Neural progenitor cell (in vitro differentiated cells): ENCODE measurements around the gene GCM1. TPM values are rescaled to one million over a fixed set of nuclear protein-coding genes. Genes with fewer than 3 reads are reported as not detected.

Experiments
- DNase-seq: peaks from one replicate; pipeline ENCODE4 v3.0.0-alpha.2; 2016; ENCODE audit warnings: low spot score
- H2AFZ ChIP-seq: fragments of 200-600 bp; sonication (generic); replicated peaks from 2 replicates; pipeline ENCODE4 v1.6.1; 2016; ENCODE audit warnings: antibody characterized with exemption
- H3F3A ChIP-seq: fragments of 200-600 bp; sonication (generic); 2 replicates; pipeline ENCODE4 v1.6.1; 2016; ENCODE audit warnings: antibody characterized with exemption, low read depth
- H3K27ac ChIP-seq: fragments of 200-600 bp; sonication (generic); 2 replicates; pipeline ENCODE4 v1.5.1; 2016; ENCODE audit warnings: mild to moderate bottlenecking
- H3K27me3 ChIP-seq: fragments of 200-600 bp; sonication (generic); 2 replicates; pipeline ENCODE4 v1.6.1; 2016; ENCODE audit warnings: mild to moderate bottlenecking, moderate library complexity
- H3K36me3 ChIP-seq: fragments of 200-600 bp; sonication (generic); 2 replicates; pipeline ENCODE4 v1.5.1; 2016
- H3K4me1 ChIP-seq: fragments of 200-600 bp; sonication (generic); 2 replicates; pipeline ENCODE4 v1.6.1; 2016; ENCODE audit warnings: mixed run types
- H3K4me2 ChIP-seq: fragments of 200-600 bp; sonication (generic); 2 replicates; pipeline ENCODE4 v1.6.1; 2016
- H3K4me3 ChIP-seq: fragments of 200-600 bp; sonication (generic); 2 replicates; pipeline ENCODE4 v1.5.1; 2016
- H3K79me2 ChIP-seq: fragments of 200-600 bp; sonication (generic); 2 replicates; pipeline ENCODE4 v1.6.1; 2016; ENCODE audit warnings: low read depth
- H3K9ac ChIP-seq: fragments of 200-600 bp; sonication (generic); 2 replicates; pipeline ENCODE4 v1.6.1; 2016
- H3K9me3 ChIP-seq: fragments of 200-600 bp; sonication (generic); 2 replicates; pipeline ENCODE4 v1.5.1; 2016; ENCODE audit warnings: low read depth
- H4K20me1 ChIP-seq: fragments of 200-600 bp; sonication (generic); 2 replicates; pipeline ENCODE4 v1.6.1; 2016; ENCODE audit warnings: low read depth
- H3K27ac Mint-ChIP-seq: 3 replicates; pipeline ENCODE4 v1.8.0; 2021; ENCODE audit warnings: mixed read lengths
- H3K27me3 Mint-ChIP-seq: 2 replicates; pipeline ENCODE4 v1.8.0; 2022; ENCODE audit warnings: low read depth, mild to moderate bottlenecking, inconsistent platforms, moderate library complexity, mixed read lengths; ENCODE audit not compliant: insufficient read depth
- H3K36me3 Mint-ChIP-seq: 3 replicates; pipeline ENCODE4 v1.8.0; 2021; ENCODE audit warnings: mixed read lengths
- H3K4me1 Mint-ChIP-seq: 3 replicates; pipeline ENCODE4 v1.8.0; 2021; ENCODE audit warnings: mixed read lengths
- H3K4me3 Mint-ChIP-seq: 3 replicates; pipeline ENCODE4 v1.8.0; 2021; ENCODE audit warnings: mild to moderate bottlenecking, moderate library complexity, mixed read lengths
- H3K9me3 Mint-ChIP-seq: 3 replicates; pipeline ENCODE4 v1.8.0; 2020; ENCODE audit warnings: mixed read lengths
- EZH2 ChIP-seq: fragments of 200-600 bp; sonication (generic); IDR thresholded peaks from 2 replicates; pipeline ENCODE4 v1.6.1; 2017; ENCODE audit warnings: antibody characterized with exemption, mild to moderate bottlenecking, moderate library complexity
- EZH2phosphoT487 ChIP-seq: fragments of 200-600 bp; sonication (generic); IDR thresholded peaks from 2 replicates; pipeline ENCODE4 v1.6.1; 2017; ENCODE audit warnings: antibody characterized with exemption
- total RNA-seq: library from RNA; depleted of rRNA; stranded (reverse); fragments of >200 nt; gene quantifications from 2 replicates; pipeline ENCODE4 v1.2.3, GENCODE V29; 2015; ENCODE audit warnings: low replicate concordance
- TF ChIP-seq, protein P1 (sequence below): fragments of 200-600 bp; sonication (generic); IDR thresholded peaks from 2 replicates; pipeline ENCODE4 v1.5.1; 2017; ENCODE audit warnings: antibody characterized with exemption, mild to moderate bottlenecking

GCM1 gene
- total RNA-seq, 1 donor from 2014 or later, result not detected

GRCh38 chr6:53109612-53110011 lies 39.0 kb downstream of the GCM1 start:
- no peaks in the 10 kb centered on the region for H3K4me1 ChIP-seq
- Mint-ChIP-seq H3K4me3 (no peak overlapping the region), H3K9me3 (no peaks in the 10 kb centered on the region), H3K4me1 (peaks cover 6% of the 10 kb centered on the region), H3K27me3 (peaks cover 4% of the 10 kb centered on the region), H3K27ac (no peak overlapping the region), H3K36me3 (no peaks in the 10 kb centered on the region)
- TF ChIP-seq EZH2 (no peak), EZH2phosphoT487 (no peak)
- TF ChIP-seq, protein P1, sequence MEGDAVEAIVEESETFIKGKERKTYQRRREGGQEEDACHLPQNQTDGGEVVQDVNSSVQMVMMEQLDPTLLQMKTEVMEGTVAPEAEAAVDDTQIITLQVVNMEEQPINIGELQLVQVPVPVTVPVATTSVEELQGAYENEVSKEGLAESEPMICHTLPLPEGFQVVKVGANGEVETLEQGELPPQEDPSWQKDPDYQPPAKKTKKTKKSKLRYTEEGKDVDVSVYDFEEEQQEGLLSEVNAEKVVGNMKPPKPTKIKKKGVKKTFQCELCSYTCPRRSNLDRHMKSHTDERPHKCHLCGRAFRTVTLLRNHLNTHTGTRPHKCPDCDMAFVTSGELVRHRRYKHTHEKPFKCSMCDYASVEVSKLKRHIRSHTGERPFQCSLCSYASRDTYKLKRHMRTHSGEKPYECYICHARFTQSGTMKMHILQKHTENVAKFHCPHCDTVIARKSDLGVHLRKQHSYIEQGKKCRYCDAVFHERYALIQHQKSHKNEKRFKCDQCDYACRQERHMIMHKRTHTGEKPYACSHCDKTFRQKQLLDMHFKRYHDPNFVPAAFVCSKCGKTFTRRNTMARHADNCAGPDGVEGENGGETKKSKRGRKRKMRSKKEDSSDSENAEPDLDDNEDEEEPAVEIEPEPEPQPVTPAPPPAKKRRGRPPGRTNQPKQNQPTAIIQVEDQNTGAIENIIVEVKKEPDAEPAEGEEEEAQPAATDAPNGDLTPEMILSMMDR, result no peak
- no peaks in the 10 kb centered on the region for H3K27me3 ChIP-seq
- no peak overlapping the region for H3K27ac ChIP-seq
- no peak overlapping the region for H3K4me3 ChIP-seq
- no peak overlapping the region for H3K4me2 ChIP-seq
- H3K36me3 ChIP-seq, result no peaks in the 10 kb centered on the region
- H3K9me3 ChIP-seq, result no peaks in the 10 kb centered on the region
- no peak overlapping the region for H3K9ac ChIP-seq
- no peaks in the 10 kb centered on the region for H4K20me1 ChIP-seq
- H3K79me2 ChIP-seq, result no peaks in the 10 kb centered on the region
- DNase-seq, result no peak
- no peak overlapping the region for H2AFZ ChIP-seq
- no peaks in the 10 kb centered on the region for H3F3A ChIP-seq

- Histone ChIP-seq H3K4me2 (no peak overlapping the region), H3K9ac (no peak overlapping the region), H2AFZ (no peak overlapping the region), H3K36me3 (no peaks in the 10 kb centered on the region), H3F3A (no peaks in the 10 kb centered on the region), H3K4me3 (no peak overlapping the region), H3K9me3 (no peaks in the 10 kb centered on the region), H3K27me3 (no peaks in the 10 kb centered on the region), H4K20me1 (no peaks in the 10 kb centered on the region), H3K27ac (no peak overlapping the region), H3K79me2 (no peaks in the 10 kb centered on the region), H3K4me1 (no peaks in the 10 kb centered on the region)
- Mint-ChIP-seq H3K27ac (no peak overlapping the region), H3K4me3 (no peak overlapping the region), H3K27me3 (peaks cover 2% of the 10 kb centered on the region), H3K4me1 (peaks cover 2% of the 10 kb centered on the region), H3K36me3 (no peaks in the 10 kb centered on the region), H3K9me3 (no peaks in the 10 kb centered on the region)
- TF ChIP-seq, protein P1, result no peak
- TF ChIP-seq EZH2 (no peak), EZH2phosphoT487 (no peak)
- no peak for DNase-seq
These were observed 41.5 kb downstream of the GCM1 start for GRCh38 chr6:53107091-53107490.

GRCh38 chr6:53104916-53105315 lies 43.7 kb downstream of the GCM1 start:
- TF ChIP-seq, protein P1, result no peak
- TF ChIP-seq EZH2 (no peak), EZH2phosphoT487 (no peak)
- no peak overlapping the region for H2AFZ ChIP-seq
- no peaks in the 10 kb centered on the region for H3K9me3 Mint-ChIP-seq
- H3K4me2 ChIP-seq, result no peak overlapping the region
- no peak overlapping the region for H3K9ac ChIP-seq
- H3K4me1 Mint-ChIP-seq, result peaks cover 2% of the 10 kb centered on the region
- no peaks in the 10 kb centered on the region for H3K36me3 Mint-ChIP-seq
- no peaks in the 10 kb centered on the region for H3F3A ChIP-seq
- no peaks in the 10 kb centered on the region for H4K20me1 ChIP-seq
- no peaks in the 10 kb centered on the region for H3K79me2 ChIP-seq
- no peaks in the 10 kb centered on the region for H3K36me3 ChIP-seq
- H3K27ac ChIP-seq, result no peak overlapping the region
- H3K4me3 ChIP-seq, result no peak overlapping the region
- no peak overlapping the region for H3K27ac Mint-ChIP-seq
- DNase-seq, result no peak
- H3K4me3 Mint-ChIP-seq, result no peak overlapping the region
- H3K27me3 Mint-ChIP-seq, result peaks cover 2% of the 10 kb centered on the region
- H3K9me3 ChIP-seq, result no peaks in the 10 kb centered on the region
- H3K27me3 ChIP-seq, result no peaks in the 10 kb centered on the region
- H3K4me1 ChIP-seq, result no peaks in the 10 kb centered on the region
